T-helper 9 cell (primary cell): Measurements from ENCODE around the gene TGM3.
A peak's percentile ranks its signal among the peaks of the same experiment; 100 is the strongest.

Source experiments
- DNase-seq: peaks from one replicate; pipeline ENCODE4 v3.0.0-alpha.2; 2020

Gene TGM3

GRCh38 chr20:2385026-2385425 is 89.2 kb downstream of the TGM3 start:
- DNase-seq, result no peak

- DNase-seq, result no peak
These were observed 89.7 kb downstream of the TGM3 start for GRCh38 chr20:2385496-2385895.

GRCh38 chr20:2386516-2387179 is 90.8 kb downstream of the TGM3 start:
- DNase-seq, result no peak

- DNase-seq, result peak; percentile 10
These were observed 91.4 kb downstream of the TGM3 start for GRCh38 chr20:2387180-2387577.

GRCh38 chr20:2387580-2387979 is 91.8 kb downstream of the TGM3 start:
- DNase-seq, result no peak
